Stomach (tissue), 9 donors: ENCODE measurements around the gene AUH. TPM values are rescaled to one million over a fixed set of nuclear protein-coding genes. Genes with fewer than 3 reads are reported as not detected.
A peak's percentile ranks its signal among the peaks of the same experiment; 100 is the strongest.

Experiments
- DNase-seq, 2 donors: peaks; one replicate each; pipeline versions ENCODE4 v3.0.0 to v3.0.0-alpha.2; 2013 to 2019
- H3K27ac ChIP-seq, 5 donors: fragments of 200-600 bp in 4 of 5; sonication (generic) in 4 of 5; one replicate each; pipeline ENCODE4 v1.5.1; 2013 to 2019; ENCODE audit warnings: mild to moderate bottlenecking in 1 of 5, moderate library complexity in 1 of 5
- H3K27me3 ChIP-seq, 3 donors: fragments of 200-600 bp; sonication (generic); one replicate each; pipeline ENCODE4 v1.5.1; 2017 to 2019; ENCODE audit warnings: mixed run types in 1 of 3
- H3K36me3 ChIP-seq, 4 donors: fragments of 200-600 bp; sonication (generic); 1 replicate in 3 of 4; 2 replicates in 1 of 4; pipeline ENCODE4 v1.5.1; 2016 to 2019
- H3K4me1 ChIP-seq, 4 donors: fragments of 200-600 bp; sonication (generic); one replicate each; pipeline ENCODE4 v1.5.1; 2016 to 2019
- H3K4me3 ChIP-seq, 4 donors: fragments of 200-600 bp; sonication (generic) in 3 of 4; one replicate each; pipeline ENCODE4 v1.5.1; 2016 to 2019; ENCODE audit warnings: mild to moderate bottlenecking in 1 of 4
- H3K9me3 ChIP-seq, 4 donors: fragments of 200-600 bp; sonication (generic); one replicate each; pipeline ENCODE4 v1.5.1; 2016 to 2019
- CTCF ChIP-seq, 7 experiments: fragments of 450-650 bp in 4 of 7; fragments of 200-600 bp in 3 of 7; sonication (generic) in 3 of 7; IDR thresholded peaks; one replicate each; pipeline ENCODE4 v1.5.1; 2016 to 2019; ENCODE audit warnings: antibody characterized with exemption in 7 of 7, control low read depth in 2 of 7, mild to moderate bottlenecking in 1 of 7
- EP300 ChIP-seq: sonication (generic); formaldehyde crosslinking; IDR thresholded peaks from one replicate; pipeline ENCODE4 v1.6.1; 2017; ENCODE audit warnings: antibody characterized with exemption
- POLR2A ChIP-seq, 4 donors: fragments of 450-650 bp; IDR thresholded peaks; one replicate each; pipeline ENCODE4 v1.6.1; 2016; ENCODE audit warnings: antibody characterized with exemption in 4 of 4, control low read depth in 2 of 4, mild to moderate bottlenecking in 1 of 4, moderate library complexity in 1 of 4
- POLR2AphosphoS5 ChIP-seq, 3 donors: sonication (generic); formaldehyde crosslinking; IDR thresholded peaks; one replicate each; pipeline ENCODE4 v1.6.1; 2016; ENCODE audit warnings: antibody characterized with exemption in 3 of 3
- WGBS, 5 donors: extraction: QIAGEN DNeasy Blood & Tissue Kit in 3 of 5; methylation state at CpG; one replicate each; pipeline versions ENCODE4 v1.1.5 to v1.1.7; 2013 to 2018; 5-methylcytosine and 5-hydroxymethylcytosine counted together
- intact Hi-C: fragments of 100-400 bp; cut with DNase I; formaldehyde crosslinking; loops from one replicate; pipeline ENCODE4 v1.15.1; 2023; ENCODE audit warnings: low total_unique reads
- polyA plus RNA-seq, 3 donors: library from polyadenylated mRNA; stranded (reverse); fragments of 200-250 nt; gene quantifications; one replicate each; pipeline ENCODE4 v1.2.3, GENCODE V29; 2013
- total RNA-seq, 5 donors: library from RNA; depleted of rRNA; stranded (reverse); fragments of >200 nt; gene quantifications; one replicate each; pipeline versions ENCODE4 v1.1.0 to v1.2.3, GENCODE V29; 2014 to 2016
- donor health status: healthy with polysubstance abuse.
- donor health status: Bipolar disorder and iron deficiency.
- donor health status: healthy.

The AUH gene
- total and polyA plus RNA-seq, 8 donors, result 5.8 to 331 (median 24.5) TPM

GRCh38 chr9:91295357-91295756 is 66.4 kb downstream of the AUH start:
- Histone ChIP-seq H3K4me1 (peaks cover 0 to 12% (median 6%) of the 10 kb centered on the region in 4 donors), H3K27ac (no peak overlapping the region), H3K4me3 (no peak overlapping the region), H3K36me3 (peaks cover 28 to 65% (median 60%) of the 10 kb centered on the region in 4 donors), H3K27me3 (no peaks in the 10 kb centered on the region), H3K9me3 (no peaks in the 10 kb centered on the region)
- TF ChIP-seq POLR2AphosphoS5 (IDR thresholded peaks at IDR 0.05) (no peak), EP300 (no peak), CTCF (IDR thresholded peaks at IDR 0.05) (no peak), POLR2A (IDR thresholded peaks at IDR 0.05) (no peak)
- no peak for DNase-seq
- 86 to 97% (median 96%) methylated on average over 2 of the region's 2 CpGs for WGBS, 5 donors
- intact Hi-C loops, result no loop called here

- Histone ChIP-seq H3K27me3 (no peaks in the 10 kb centered on the region), H3K4me3 (no peak overlapping the region), H3K9me3 (no peaks in the 10 kb centered on the region), H3K4me1 (peaks cover 0 to 3% (median 0%) of the 10 kb centered on the region in 4 donors), H3K27ac (no peak overlapping the region), H3K36me3 (peaks cover 28 to 62% (median 57%) of the 10 kb centered on the region in 4 donors)
- intact Hi-C loops, result no loop called here
- TF ChIP-seq POLR2A (IDR thresholded peaks at IDR 0.05) (no peak), POLR2AphosphoS5 (IDR thresholded peaks at IDR 0.05) (no peak), EP300 (no peak), CTCF (IDR thresholded peaks at IDR 0.05) (no peak)
- no peak for DNase-seq
- WGBS, 5 donors, result 88 to 96% (median 91%) methylated on average over 4 of the region's 4 CpGs
Observed at GRCh38 chr9:91291866-91292265, 69.9 kb downstream of the AUH start.

- Histone ChIP-seq H3K27ac (no peak overlapping the region), H3K9me3 (no peaks in the 10 kb centered on the region), H3K36me3 (peaks cover 11 to 40% (median 38%) of the 10 kb centered on the region in 4 donors), H3K4me3 (no peak overlapping the region), H3K4me1 (peaks cover 0 to 21% (median 11%) of the 10 kb centered on the region in 4 donors), H3K27me3 (no peaks in the 10 kb centered on the region)
- no peak for TF ChIP-seq CTCF (IDR thresholded peaks at IDR 0.05)
- TF ChIP-seq POLR2AphosphoS5 (IDR thresholded peaks at IDR 0.05), result no peak
- TF ChIP-seq POLR2A (IDR thresholded peaks at IDR 0.05), result no peak
- no peak for TF ChIP-seq EP300
- no peak for DNase-seq
- intact Hi-C loops, result no loop called here
- WGBS, 5 donors, result 79 to 100% (median 97%) methylated on average over 1 of the region's 1 CpG
Observed at GRCh38 chr9:91289244-91289643, 72.5 kb downstream of the AUH start.

- peaks cover 0 to 21% (median 11%) of the 10 kb centered on the region in 4 donors for H3K4me1 ChIP-seq
- intact Hi-C loops, result no loop called here
- whole genome bisulfite sequencing, 5 donors, result 21 to 26% (median 23%) methylated on average over 6 of the region's 6 CpGs
Observed at GRCh38 chr9:91285729-91286353, 75.9 kb downstream of the AUH start.

More at GRCh38 chr9:91285729-91286353, 75.9 kb downstream of the AUH start:
- H3K27ac ChIP-seq, result peak overlapping the region in 3 of 5 donors; percentile 46 to 73 (median 58)
- H3K36me3 ChIP-seq, result peaks cover 0 to 10% (median 9%) of the 10 kb centered on the region in 4 donors
- TF ChIP-seq EP300 (no peak), POLR2A (IDR thresholded peaks at IDR 0.05) (no peak), CTCF (IDR thresholded peaks at IDR 0.05) (no peak), POLR2AphosphoS5 (IDR thresholded peaks at IDR 0.05) (no peak)
- no peak overlapping the region for H3K4me3 ChIP-seq
- peak in 1 of 2 donors; percentile 20 for DNase-seq
- no peaks in the 10 kb centered on the region for H3K9me3 ChIP-seq
- H3K27me3 ChIP-seq, result no peaks in the 10 kb centered on the region
